ENCODE results near the gene JAZF1.

- TF ChIP-seq, protein P1, sequence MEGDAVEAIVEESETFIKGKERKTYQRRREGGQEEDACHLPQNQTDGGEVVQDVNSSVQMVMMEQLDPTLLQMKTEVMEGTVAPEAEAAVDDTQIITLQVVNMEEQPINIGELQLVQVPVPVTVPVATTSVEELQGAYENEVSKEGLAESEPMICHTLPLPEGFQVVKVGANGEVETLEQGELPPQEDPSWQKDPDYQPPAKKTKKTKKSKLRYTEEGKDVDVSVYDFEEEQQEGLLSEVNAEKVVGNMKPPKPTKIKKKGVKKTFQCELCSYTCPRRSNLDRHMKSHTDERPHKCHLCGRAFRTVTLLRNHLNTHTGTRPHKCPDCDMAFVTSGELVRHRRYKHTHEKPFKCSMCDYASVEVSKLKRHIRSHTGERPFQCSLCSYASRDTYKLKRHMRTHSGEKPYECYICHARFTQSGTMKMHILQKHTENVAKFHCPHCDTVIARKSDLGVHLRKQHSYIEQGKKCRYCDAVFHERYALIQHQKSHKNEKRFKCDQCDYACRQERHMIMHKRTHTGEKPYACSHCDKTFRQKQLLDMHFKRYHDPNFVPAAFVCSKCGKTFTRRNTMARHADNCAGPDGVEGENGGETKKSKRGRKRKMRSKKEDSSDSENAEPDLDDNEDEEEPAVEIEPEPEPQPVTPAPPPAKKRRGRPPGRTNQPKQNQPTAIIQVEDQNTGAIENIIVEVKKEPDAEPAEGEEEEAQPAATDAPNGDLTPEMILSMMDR (IDR thresholded peaks at IDR 0.05; ENCODE audit: low read depth, low read length, poor library complexity, severe bottlenecking) = no peak
- no peak for TF ChIP-seq EZH2phosphoT487 (IDR thresholded peaks at IDR 0.05; ENCODE audit: borderline replicate concordance, low read length)
Measured at GRCh38 chr7:28065308-28065707, 115.3 kb downstream of the JAZF1 start.

Measured in DOHH2 (cell line).